ENCODE results near the gene SSR1. TPM values are rescaled to one million over a fixed set of nuclear protein-coding genes. Genes with fewer than 3 reads are reported as not detected.

The SSR1 gene
- total and polyA plus RNA-seq, 9 of the 15 experiments (the other 6 are each of a cell fraction or from before 2014, with no cell fraction given) = 87.7 to 220 (median 144) TPM

DNA sequence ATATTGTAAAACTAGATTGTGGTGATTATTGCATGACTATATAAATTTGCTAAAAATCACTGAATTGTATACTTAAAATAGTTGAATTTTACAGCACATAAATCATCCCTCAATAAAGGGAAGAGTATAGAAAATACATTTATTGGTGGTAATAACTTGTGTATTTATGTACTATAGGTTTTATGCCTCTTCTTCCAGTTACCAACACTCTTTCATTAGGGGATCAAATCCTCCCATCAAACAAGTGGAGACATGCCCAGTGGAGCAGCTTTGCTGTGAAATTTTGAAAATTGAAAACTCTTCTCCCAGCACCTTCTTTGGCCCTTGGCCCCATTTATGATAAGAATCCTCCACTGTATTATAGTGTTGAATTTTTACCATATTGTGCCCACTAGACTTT lies 10.1 kb upstream of the SSR1 start:
- no peak overlapping the region for H2AFZ ChIP-seq (ENCODE audit: low read depth, low read length)
- H4K20me1 ChIP-seq (replicated peaks; ENCODE audit: control insufficient read depth, insufficient read depth, low read length) = no peaks in the 10 kb centered on the region
- H3K36me3 ChIP-seq (ENCODE audit: control insufficient read depth, insufficient read depth, low read length) = no peaks in the 10 kb centered on the region
- TF ChIP-seq, protein P1, sequence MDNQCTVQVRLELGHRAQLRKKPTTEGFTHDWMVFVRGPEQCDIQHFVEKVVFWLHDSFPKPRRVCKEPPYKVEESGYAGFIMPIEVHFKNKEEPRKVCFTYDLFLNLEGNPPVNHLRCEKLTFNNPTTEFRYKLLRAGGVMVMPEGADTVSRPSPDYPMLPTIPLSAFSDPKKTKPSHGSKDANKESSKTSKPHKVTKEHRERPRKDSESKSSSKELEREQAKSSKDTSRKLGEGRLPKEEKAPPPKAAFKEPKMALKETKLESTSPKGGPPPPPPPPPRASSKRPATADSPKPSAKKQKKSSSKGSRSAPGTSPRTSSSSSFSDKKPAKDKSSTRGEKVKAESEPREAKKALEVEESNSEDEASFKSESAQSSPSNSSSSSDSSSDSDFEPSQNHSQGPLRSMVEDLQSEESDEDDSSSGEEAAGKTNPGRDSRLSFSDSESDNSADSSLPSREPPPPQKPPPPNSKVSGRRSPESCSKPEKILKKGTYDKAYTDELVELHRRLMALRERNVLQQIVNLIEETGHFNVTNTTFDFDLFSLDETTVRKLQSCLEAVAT (IDR thresholded peaks at IDR 0.05) = no peak
- TF ChIP-seq PHF20 (IDR thresholded peaks at IDR 0.05; ENCODE audit: partially characterized antibody) (no peak), ZNF224 (CRISPR knock-in tag; IDR thresholded peaks at IDR 0.05) (no peak), ZFP36 (IDR thresholded peaks at IDR 0.05; ENCODE audit: low read depth, low read length, partially characterized antibody) (no peak), POLR3G (IDR thresholded peaks at IDR 0.05; ENCODE audit: extremely low read depth, insufficient read length, insufficient replicate concordance) (no peak), EZH2 (IDR thresholded peaks at IDR 0.05; ENCODE audit: borderline replicate concordance, low read depth, low read length) (no peak), ZNF668 (CRISPR knock-in tag; IDR thresholded peaks at IDR 0.05) (no peak), MCM5 (IDR thresholded peaks at IDR 0.05; ENCODE audit: low read depth) (no peak), CHD4 (IDR thresholded peaks at IDR 0.05; ENCODE audit: insufficient read depth, insufficient replicate concordance, low read depth, low read length, poor library complexity, severe bottlenecking) (no peak), ELF1 (tag; IDR thresholded peaks at IDR 0.05) (no peak), GABPB2 (CRISPR knock-in tag; conservative IDR thresholded peaks at IDR 0.05) (no peak), MAFF (IDR thresholded peaks at IDR 0.05; ENCODE audit: low read length) (no peak), ZFPM2 (CRISPR knock-in tag; IDR thresholded peaks at IDR 0.05) (no peak), ZNF778 (CRISPR knock-in tag; IDR thresholded peaks at IDR 0.05) (no peak), NUFIP1 (IDR thresholded peaks at IDR 0.05; ENCODE audit: partially characterized antibody) (no peak), MTA1 (IDR thresholded peaks at IDR 0.05; ENCODE audit: borderline replicate concordance) (no peak), KLF10 (CRISPR knock-in tag; IDR thresholded peaks at IDR 0.05) (no peak), TGIF2 (CRISPR knock-in tag; IDR thresholded peaks at IDR 0.05) (no peak), HSF4 (CRISPR knock-in tag; IDR thresholded peaks at IDR 0.05; ENCODE audit: borderline replicate concordance) (no peak)
- TF ChIP-seq, protein P2, sequence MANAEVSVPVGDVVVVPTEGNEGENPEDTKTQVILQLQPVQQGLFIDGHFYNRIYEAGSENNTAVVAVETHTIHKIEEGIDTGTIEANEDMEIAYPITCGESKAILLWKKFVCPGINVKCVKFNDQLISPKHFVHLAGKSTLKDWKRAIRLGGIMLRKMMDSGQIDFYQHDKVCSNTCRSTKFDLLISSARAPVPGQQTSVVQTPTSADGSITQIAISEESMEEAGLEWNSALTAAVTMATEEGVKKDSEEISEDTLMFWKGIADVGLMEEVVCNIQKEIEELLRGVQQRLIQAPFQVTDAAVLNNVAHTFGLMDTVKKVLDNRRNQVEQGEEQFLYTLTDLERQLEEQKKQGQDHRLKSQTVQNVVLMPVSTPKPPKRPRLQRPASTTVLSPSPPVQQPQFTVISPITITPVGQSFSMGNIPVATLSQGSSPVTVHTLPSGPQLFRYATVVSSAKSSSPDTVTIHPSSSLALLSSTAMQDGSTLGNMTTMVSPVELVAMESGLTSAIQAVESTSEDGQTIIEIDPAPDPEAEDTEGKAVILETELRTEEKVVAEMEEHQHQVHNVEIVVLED (CRISPR knock-in tag; IDR thresholded peaks at IDR 0.05) = no peak
- no peak overlapping the region for H3K27ac ChIP-seq (ENCODE audit: extremely low read depth, low read depth, low read length)
- POLR2A ChIA-PET = interaction anchor here (1.0 kb wide), 1 partner anchor 10 kb away, joined by 4 read pairs; the partner anchor contains the start of gene SSR1
- H3K4me1 ChIP-seq (replicated peaks in 1 of 2; ENCODE audit: control insufficient read depth in 2 of 2, insufficient read depth in 2 of 2, low read length in 2 of 2) = peaks cover 0 to 2% of the 10 kb centered on the region in 2 experiments; a peak in 2 of 5 replicates
- no peak for FAIRE-seq
- H3K4me2 ChIP-seq (ENCODE audit: insufficient read depth, low read length) = no peak overlapping the region
- no peaks in the 10 kb centered on the region for H3K79me2 ChIP-seq (ENCODE audit: control insufficient read depth, insufficient read depth, low read length)
- CTCF ChIA-PET (ENCODE audit: low intra/inter-chr PET ratio) = no interaction called here
- peaks cover 7% of the 10 kb centered on the region in 2 experiments; a peak in 3 of 5 replicates for H3K27me3 ChIP-seq (ENCODE audit: control insufficient read depth in 2 of 2, insufficient read depth in 2 of 2, low read length in 2 of 2)
- ATAC-seq = no peak
- in situ Hi-C loops (cut with MboI) = no loop called here
- no peaks in the 10 kb centered on the region for H3K9me1 ChIP-seq (ENCODE audit: control insufficient read depth, insufficient read depth, low read length)
- BruUV-seq (replicated peaks) = no TSS peak
- no peak for DNase-seq (ENCODE audit: extremely low read depth in 1 of 4, low spot score in 3 of 4)
- no peak overlapping the region for H3K9ac ChIP-seq (ENCODE audit: insufficient read depth in 1 of 2, low read depth in 2 of 2, low read length in 2 of 2)
- H3K9me3 ChIP-seq (replicated peaks; ENCODE audit: control insufficient read depth, insufficient read depth, low read depth, low read length) = no peaks in the 10 kb centered on the region
- H3K4me3 ChIP-seq = no peak overlapping the region
- intact Hi-C loops (cut with micrococcal nuclease) = no loop called here
